ENCODE measurements around the gene PDE3A.

DNA sequence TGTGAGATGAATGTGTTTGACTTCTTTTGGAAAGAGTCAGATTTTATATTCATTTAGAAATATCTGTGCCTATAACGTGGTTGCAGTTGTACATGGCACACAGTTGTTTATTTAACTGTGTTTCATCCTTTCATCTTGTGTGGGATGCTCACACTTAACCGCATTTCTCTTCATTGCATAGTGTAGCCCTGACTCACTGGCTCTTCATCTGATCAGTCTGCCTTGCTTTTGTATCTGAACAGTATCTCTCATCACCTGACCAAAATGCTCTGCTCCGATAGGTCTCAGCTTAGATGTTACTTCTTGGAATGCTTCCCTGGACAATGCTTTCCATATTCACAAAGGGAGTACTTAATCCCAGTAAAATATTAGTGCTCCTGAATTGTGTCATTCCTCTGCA, 83.4 kb downstream of the PDE3A start:
- no peak for TF ChIP-seq POLR2A (IDR thresholded peaks at IDR 0.05)
- TF ChIP-seq, protein P1, sequence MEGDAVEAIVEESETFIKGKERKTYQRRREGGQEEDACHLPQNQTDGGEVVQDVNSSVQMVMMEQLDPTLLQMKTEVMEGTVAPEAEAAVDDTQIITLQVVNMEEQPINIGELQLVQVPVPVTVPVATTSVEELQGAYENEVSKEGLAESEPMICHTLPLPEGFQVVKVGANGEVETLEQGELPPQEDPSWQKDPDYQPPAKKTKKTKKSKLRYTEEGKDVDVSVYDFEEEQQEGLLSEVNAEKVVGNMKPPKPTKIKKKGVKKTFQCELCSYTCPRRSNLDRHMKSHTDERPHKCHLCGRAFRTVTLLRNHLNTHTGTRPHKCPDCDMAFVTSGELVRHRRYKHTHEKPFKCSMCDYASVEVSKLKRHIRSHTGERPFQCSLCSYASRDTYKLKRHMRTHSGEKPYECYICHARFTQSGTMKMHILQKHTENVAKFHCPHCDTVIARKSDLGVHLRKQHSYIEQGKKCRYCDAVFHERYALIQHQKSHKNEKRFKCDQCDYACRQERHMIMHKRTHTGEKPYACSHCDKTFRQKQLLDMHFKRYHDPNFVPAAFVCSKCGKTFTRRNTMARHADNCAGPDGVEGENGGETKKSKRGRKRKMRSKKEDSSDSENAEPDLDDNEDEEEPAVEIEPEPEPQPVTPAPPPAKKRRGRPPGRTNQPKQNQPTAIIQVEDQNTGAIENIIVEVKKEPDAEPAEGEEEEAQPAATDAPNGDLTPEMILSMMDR (IDR thresholded peaks at IDR 0.05), result no peak
